Measurements from ENCODE around the gene WBP1L.
"Not testable (repeated sequence)": the region's sequence is repeated elsewhere in the genome, so short reads cannot be mapped to it uniquely, and the experiment has no call there.

The WBP1L gene

GRCh38 chr10:102723989-102724388 is 19.8 kb upstream of the WBP1L start:
- DNase-seq (ENCODE audit: low spot score): no peak

GRCh38 chr10:102726274-102726673 is 17.5 kb upstream of the WBP1L start:
- peak; percentile 40 for DNase-seq (ENCODE audit: low spot score)

GRCh38 chr10:102727037-102727818 is 16.5 kb upstream of the WBP1L start:
- peak; percentile 31 for DNase-seq (ENCODE audit: low spot score)

GRCh38 chr10:102729029-102730026 is 14.4 kb upstream of the WBP1L start:
- DNase-seq (ENCODE audit: low spot score): peak; percentile 91

DNA sequence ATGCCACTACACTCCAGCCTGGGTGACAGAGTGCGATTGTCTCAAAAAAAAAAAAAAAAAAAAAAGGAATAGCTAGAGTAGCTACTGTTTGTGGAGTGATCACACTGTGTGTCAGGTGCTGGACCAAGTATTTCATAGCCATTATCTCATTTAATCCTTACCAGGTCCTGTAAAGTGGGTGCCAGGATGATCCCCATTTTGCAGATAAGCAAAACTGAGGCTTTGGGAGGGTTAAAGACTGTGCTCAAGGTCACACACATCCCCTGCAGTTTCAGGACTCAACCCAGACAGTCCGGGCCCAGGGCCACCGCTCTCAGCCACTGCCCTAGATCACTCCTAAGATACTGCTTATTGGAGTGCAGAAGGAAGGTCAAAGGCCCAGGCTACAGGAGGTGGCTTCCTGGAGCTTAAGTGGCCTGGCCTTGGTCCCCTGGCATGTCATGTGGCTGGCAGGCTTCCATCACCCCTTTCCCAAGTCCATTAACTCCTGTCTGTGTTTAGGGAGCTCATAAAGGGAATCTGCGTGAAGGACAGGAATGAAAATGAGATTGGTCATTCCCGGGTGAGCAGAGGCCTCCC is 12.4 kb upstream of the WBP1L start:
- no peak for DNase-seq (ENCODE audit: low spot score)

- no peak for DNase-seq (ENCODE audit: low spot score)
Observed at GRCh38 chr10:102732661-102733060, 11.1 kb upstream of the WBP1L start.

GRCh38 chr10:102735065-102735562 is 8.6 kb upstream of the WBP1L start:
- DNase-seq (ENCODE audit: low spot score): no peak

- DNase-seq (ENCODE audit: low spot score): peak; percentile 29
Observed at GRCh38 chr10:102738692-102739121, 5.0 kb upstream of the WBP1L start.

DNA sequence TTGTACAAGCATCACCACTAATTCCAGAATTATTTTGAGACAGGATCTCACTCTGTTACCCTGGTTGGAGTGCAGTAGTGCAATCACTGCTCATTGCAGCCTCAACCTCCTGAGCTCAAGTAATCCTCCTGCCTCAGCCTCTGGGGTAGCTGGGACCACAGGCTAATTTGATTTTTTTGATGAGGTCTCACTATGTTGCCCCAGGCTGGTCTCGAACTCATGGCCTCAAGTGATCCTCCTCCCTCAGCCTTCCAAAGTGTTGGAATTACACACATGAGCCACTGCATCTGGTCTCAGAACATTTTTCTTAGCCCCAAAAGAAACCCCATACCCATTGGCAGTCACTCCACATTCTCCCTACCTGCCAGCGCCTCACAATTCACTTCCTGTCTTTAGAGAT is 3.5 kb upstream of the WBP1L start:
- no peak for DNase-seq (ENCODE audit: low spot score)

GRCh38 chr10:102741726-102742237 is 2.0 kb upstream of the WBP1L start:
- no peak for DNase-seq (ENCODE audit: low spot score)

DNA sequence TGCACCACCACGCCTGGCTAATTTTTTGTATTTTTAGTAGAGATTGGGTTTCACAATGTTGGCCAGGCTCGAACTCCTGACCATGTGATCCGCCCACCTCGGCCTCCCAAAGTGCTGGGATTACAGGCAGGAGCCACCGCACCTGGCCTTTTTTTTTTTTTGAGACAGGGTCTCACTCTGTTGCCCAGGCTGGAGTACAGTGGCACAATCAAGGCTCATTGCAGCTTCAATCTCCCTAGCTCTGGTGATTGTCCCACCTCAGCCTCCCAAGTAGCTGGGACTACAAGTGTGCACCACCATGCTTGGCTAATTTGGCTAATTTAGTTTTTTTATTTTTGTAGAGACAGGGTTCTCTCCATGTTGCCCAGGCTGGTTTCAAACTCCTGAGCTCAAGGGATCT is 1.4 kb upstream of the WBP1L start:
- DNase-seq (ENCODE audit: low spot score): not testable (repeated sequence)

- no peak for DNase-seq (ENCODE audit: low spot score)
Observed at GRCh38 chr10:102743078-102743587, 615 bp upstream of the WBP1L start.

- peak; percentile 29 for DNase-seq (ENCODE audit: low spot score)
Observed at GRCh38 chr10:102744374-102745051, 765 bp downstream of the WBP1L start.

- no peak for DNase-seq (ENCODE audit: low spot score)
Observed at GRCh38 chr10:102745157-102745556, 1.4 kb downstream of the WBP1L start.

GRCh38 chr10:102752266-102752930 is 8.7 kb downstream of the WBP1L start:
- DNase-seq (ENCODE audit: low spot score): no peak

- peak; percentile 64 for DNase-seq (ENCODE audit: low spot score)
Observed at GRCh38 chr10:102752934-102753664, 9.4 kb downstream of the WBP1L start.

DNA sequence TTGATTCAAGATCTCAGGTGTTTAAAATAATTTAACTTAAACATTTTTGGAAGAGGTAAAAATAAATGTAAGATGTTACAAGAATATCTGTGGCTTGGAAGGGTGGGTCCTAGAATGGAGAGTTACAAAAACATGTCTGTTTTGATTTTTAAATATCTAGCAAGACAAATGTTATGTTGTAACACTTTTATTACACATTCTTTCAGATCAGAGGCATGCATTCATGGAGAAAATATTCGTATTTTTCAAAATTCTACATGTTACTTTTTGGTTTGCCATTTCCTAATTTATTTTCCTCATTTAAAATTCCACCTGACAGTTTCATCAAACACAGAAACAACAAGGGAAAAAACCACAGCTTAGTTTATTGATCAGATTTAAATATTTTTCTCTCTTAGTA is 10.0 kb downstream of the WBP1L start:
- no peak for DNase-seq (ENCODE audit: low spot score)

DNA sequence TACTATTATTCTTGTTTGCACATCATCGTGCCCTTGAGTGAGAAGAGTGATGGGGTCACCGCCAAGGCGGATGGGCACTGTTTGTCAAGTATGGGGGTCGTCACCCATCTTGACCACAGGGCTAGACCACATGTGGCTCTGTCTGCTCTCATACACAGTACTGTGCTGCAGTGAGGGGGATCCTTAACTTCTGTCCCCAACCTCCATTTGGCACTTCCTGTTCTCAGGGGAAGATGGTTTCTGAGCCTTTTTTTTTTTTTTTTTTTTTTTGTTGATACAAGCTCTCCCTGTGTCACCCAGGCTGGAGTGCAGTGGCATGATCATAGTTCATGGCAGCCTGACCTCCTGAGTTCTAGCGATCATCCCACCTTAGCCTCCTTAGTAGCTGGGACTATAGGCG is 13.6 kb downstream of the WBP1L start:
- DNase-seq (ENCODE audit: low spot score): no peak

- no peak for DNase-seq (ENCODE audit: low spot score)
Observed at GRCh38 chr10:102758240-102758932, 14.6 kb downstream of the WBP1L start.
